Right lobe of liver (tissue), 6 donors: Measurements from ENCODE around the gene ELOVL4. TPM values are rescaled to one million over a fixed set of nuclear protein-coding genes. Genes with fewer than 3 reads are reported as not detected.

Experiments
- ATAC-seq, 4 donors: fragments of 200-7000 bp; cut with Tn5 transposase; one replicate each; pipeline ENCODE4 v1.9.1; 2020; ENCODE audit warnings: mild to moderate bottlenecking in 4 of 4, moderate library complexity in 4 of 4
- DNase-seq, 3 donors: peaks; one replicate each; pipeline ENCODE4 v3.0.0-alpha.2; 2020
- H3K27ac ChIP-seq, 3 donors: fragments of 200-600 bp; one replicate each; pipeline ENCODE4 v1.8.0; 2022
- H3K27me3 ChIP-seq, 2 donors: fragments of 200-600 bp; one replicate each; pipeline ENCODE4 v1.8.0; 2022
- H3K36me3 ChIP-seq, 4 donors: fragments of 200-600 bp; sonication (generic) in 1 of 4; one replicate each; pipeline versions ENCODE4 v1.5.1 to v1.8.0; 2017 to 2022; ENCODE audit warnings: control low read depth in 1 of 4
- H3K4me1 ChIP-seq, 4 donors: fragments of 200-600 bp; sonication (generic) in 1 of 4; one replicate each; pipeline versions ENCODE4 v1.5.1 to v1.8.0; 2017 to 2022; ENCODE audit warnings: control low read depth in 1 of 4
- H3K4me3 ChIP-seq, 3 donors: fragments of 200-600 bp; one replicate each; pipeline ENCODE4 v1.8.0; 2022
- H3K9me3 ChIP-seq, 4 donors: fragments of 200-600 bp; sonication (generic) in 1 of 4; one replicate each; pipeline versions ENCODE4 v1.5.1 to v1.8.0; 2017 to 2022; ENCODE audit warnings: control low read depth in 1 of 4
- POLR2A ChIP-seq: fragments of 450-650 bp; IDR thresholded peaks from one replicate; pipeline ENCODE4 v1.6.1; 2017; ENCODE audit warnings: antibody characterized with exemption, mild to moderate bottlenecking
- WGBS: methylation state at CpG from one replicate; pipeline ENCODE4 v1.1.6; 2018; ENCODE audit warnings: low coverage, low lambda C conversion rate; ENCODE audit not compliant: insufficient coverage; ENCODE audit errors: missing lambda C conversion rate; 5-methylcytosine and 5-hydroxymethylcytosine counted together
- intact Hi-C, 2 donors: fragments of 100-400 bp; cut with DNase I; formaldehyde crosslinking; loops; one replicate each; pipeline versions ENCODE4 v1.11.2 to v1.14.1; 2022
- total RNA-seq, 6 experiments: library from RNA; depleted of rRNA in 2 of 6; stranded (reverse); fragments of >200 nt in 2 of 6; fragmentation: NEBNext Ultra II Directional in 3 of 6; extraction: Animal tissue kit (Norgen Biotek cat#: 25700) in 3 of 6; gene quantifications; one replicate each; pipeline versions ENCODE4 v1.1.0 to v1.2.4, GENCODE V29; 2016 to 2023
- TF ChIP-seq, protein P1 (sequence below), 4 donors: fragments of 200-600 bp in 3 of 4; fragments of 450-650 bp in 1 of 4; IDR thresholded peaks; one replicate each; pipeline versions ENCODE4 v1.5.1 to v1.8.0; 2016 to 2022; ENCODE audit warnings: antibody characterized with exemption in 4 of 4, mild to moderate bottlenecking in 2 of 4
- donor health status: DM: no; HTN: yes; CAD: no.
- donor health status: DM: no; HTN: no; CAD: no.
- donor health status: DM: no; HTN: no; CAD: no.
- donor health status: DM: no; HTN: yes; CAD: no.
- donor health status: DM: no; HTN: yes; CAD: no.

The ELOVL4 gene
- total RNA-seq, 6 experiments from 2014 or later, result 0.07 TPM; not detected in 4

DNA sequence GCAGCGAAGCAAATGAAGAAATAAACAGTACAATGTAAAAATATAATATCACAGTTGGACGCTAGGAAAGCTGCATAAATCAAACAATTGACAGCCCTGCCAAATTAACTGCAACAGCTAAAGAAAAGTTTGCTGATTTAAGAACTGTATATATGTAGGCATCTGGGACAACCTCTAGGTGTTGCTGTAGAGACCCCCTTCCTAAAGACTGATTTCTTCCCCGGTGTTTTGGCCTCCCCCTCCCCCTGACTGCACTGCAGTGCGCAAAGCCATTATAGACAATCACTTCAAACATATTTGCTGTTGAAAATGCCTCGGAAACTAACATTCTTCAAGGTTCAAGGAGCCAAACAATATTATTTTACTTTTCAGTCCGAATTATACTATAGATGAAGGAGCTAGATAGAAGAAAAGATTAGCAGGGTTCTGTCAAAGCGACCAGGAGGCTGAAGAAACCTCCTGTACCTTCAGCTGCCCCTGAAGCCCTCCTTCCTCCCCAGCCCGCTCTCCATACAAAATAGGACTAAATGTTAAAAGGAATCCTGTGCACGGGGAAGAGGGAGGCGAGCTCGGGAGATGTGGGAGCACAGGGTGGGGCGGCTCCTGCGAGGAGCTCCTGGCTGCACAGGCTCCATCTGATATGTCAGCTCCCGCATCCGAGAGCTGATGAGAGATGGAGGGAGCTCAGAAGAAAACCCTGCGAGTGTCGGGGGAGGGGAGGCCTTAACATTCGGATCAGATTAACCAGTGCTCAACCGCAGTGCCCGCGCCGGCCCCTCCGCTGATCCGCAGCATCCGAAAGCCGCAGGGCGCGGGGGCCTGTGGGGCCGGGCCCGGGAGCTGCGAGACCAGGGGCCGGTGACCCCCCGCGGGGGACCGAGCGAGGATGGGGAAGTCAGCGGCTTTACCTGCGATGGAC, 822 bp downstream of the ELOVL4 start:
- Histone ChIP-seq H3K9me3 (no peaks in the 10 kb centered on the region), H3K36me3 (no peaks in the 10 kb centered on the region), H3K27me3 (peaks cover 3 to 19% of the 10 kb centered on the region in 2 donors), H3K27ac (no peak overlapping the region), H3K4me1 (peaks cover 0 to 13% (median 5%) of the 10 kb centered on the region in 4 donors), H3K4me3 (peak overlapping the region; percentile 38 to 54 (median 38))
- TF ChIP-seq, protein P1, sequence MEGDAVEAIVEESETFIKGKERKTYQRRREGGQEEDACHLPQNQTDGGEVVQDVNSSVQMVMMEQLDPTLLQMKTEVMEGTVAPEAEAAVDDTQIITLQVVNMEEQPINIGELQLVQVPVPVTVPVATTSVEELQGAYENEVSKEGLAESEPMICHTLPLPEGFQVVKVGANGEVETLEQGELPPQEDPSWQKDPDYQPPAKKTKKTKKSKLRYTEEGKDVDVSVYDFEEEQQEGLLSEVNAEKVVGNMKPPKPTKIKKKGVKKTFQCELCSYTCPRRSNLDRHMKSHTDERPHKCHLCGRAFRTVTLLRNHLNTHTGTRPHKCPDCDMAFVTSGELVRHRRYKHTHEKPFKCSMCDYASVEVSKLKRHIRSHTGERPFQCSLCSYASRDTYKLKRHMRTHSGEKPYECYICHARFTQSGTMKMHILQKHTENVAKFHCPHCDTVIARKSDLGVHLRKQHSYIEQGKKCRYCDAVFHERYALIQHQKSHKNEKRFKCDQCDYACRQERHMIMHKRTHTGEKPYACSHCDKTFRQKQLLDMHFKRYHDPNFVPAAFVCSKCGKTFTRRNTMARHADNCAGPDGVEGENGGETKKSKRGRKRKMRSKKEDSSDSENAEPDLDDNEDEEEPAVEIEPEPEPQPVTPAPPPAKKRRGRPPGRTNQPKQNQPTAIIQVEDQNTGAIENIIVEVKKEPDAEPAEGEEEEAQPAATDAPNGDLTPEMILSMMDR (IDR thresholded peaks at IDR 0.05), result no peak
- TF ChIP-seq POLR2A, result no peak
- no peak for DNase-seq
- peak; percentile 14 to 46 (median 34) for ATAC-seq
- 5% methylated on average over 23 of the region's 38 CpGs for WGBS
- intact Hi-C loops, result no loop called here

DNA sequence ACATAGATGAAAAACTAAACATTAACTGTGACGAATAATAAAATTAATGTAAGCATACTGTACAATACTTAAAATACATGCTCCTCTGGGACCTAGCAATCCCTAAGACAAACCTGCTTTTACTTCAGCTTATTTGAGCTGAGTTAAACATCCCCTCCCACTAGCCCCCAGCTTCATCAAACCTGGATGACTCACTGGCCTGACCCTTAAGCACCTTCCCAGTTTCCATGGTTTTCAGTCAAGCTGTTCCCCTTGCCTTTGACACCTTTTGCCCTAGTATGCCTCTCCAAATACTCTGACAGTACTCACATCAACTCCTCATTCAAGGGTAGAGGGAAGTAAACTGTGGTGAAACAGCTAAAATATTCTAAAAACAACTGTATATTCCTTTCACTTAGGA, 4.2 kb downstream of the ELOVL4 start:
- 100% methylated on average over 1 of the region's 1 CpG for WGBS
- DNase-seq (no peak), ATAC-seq (no peak)
- Histone ChIP-seq H3K4me3 (no peak overlapping the region), H3K36me3 (no peaks in the 10 kb centered on the region), H3K27ac (no peak overlapping the region), H3K9me3 (no peaks in the 10 kb centered on the region), H3K27me3 (peaks cover 3 to 19% of the 10 kb centered on the region in 2 donors), H3K4me1 (peaks cover 0 to 13% (median 5%) of the 10 kb centered on the region in 4 donors)
- TF ChIP-seq, protein P1 (IDR thresholded peaks at IDR 0.05), result no peak
- no peak for TF ChIP-seq POLR2A
- intact Hi-C loops, result no loop called here

DNA sequence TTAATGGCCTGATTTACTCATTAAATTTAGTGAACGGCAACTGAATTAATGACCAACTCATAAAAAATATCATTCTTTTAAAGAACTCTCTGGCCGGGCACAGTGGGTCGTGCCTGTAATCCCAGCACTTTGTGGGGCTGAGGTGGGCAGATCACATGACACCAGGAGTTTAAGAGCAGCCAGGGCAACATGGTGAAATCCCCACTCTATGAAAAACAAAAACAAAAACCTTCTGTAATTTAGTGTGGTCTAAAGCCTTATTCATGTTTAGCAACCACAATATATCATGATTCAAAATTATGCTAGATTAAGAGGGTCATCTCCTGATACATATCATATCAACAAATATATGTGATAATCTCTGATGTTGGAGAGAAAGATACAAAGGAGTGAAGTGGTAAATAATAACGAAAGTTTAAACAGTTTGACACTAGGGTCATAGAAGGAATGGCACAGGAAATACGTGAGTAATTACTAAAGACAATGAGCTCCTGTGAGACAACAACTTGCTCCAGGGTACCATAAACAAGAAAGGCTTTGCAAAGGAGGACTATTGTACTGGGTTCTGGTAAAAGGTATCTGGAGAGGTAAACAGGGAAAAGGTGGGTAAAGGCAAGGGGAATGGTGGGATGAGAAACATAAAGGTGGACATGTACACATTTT, 5.7 kb downstream of the ELOVL4 start:
- intact Hi-C loops, result no loop called here
- no peak for TF ChIP-seq POLR2A
- TF ChIP-seq, protein P1 (IDR thresholded peaks at IDR 0.05), result no peak
- DNase-seq (no peak), ATAC-seq (no peak)
- H3K36me3 ChIP-seq, result no peaks in the 10 kb centered on the region
- peaks cover 0 to 2% (median under 1%) of the 10 kb centered on the region in 4 donors for H3K4me1 ChIP-seq
- peaks cover 3 to 5% of the 10 kb centered on the region in 2 donors for H3K27me3 ChIP-seq
- H3K9me3 ChIP-seq, result no peaks in the 10 kb centered on the region
- WGBS, result 66% methylated on average over 5 of the region's 5 CpGs
- no peak overlapping the region for H3K27ac ChIP-seq
- H3K4me3 ChIP-seq, result no peak overlapping the region

DNA sequence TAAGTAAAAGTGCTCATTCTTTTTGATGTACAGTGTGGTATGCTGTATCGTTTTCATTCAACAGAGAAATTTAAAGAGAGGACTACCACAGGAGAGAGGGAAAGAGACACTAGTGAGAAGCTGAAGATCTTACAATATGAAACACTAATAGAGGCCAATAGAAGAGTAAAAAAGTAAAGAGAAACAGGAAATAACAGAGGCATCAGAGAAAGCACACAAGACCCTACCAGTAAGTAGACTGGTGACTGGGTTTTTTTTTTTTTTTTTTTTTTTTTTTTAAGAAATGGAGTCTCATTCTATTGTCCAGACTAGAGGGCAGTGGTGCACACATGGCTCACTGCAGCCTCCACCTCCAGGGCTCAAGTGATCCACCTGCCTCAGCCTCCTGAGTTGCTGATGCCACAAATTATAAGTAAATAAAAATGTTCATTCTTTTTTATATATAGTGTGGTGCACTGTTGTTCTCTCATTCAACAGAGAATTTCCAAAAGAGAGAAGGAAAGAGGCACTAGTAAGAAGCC, 18.8 kb downstream of the ELOVL4 start:
- Histone ChIP-seq H3K4me3 (no peak overlapping the region), H3K36me3 (no peaks in the 10 kb centered on the region), H3K27ac (no peak overlapping the region), H3K9me3 (no peaks in the 10 kb centered on the region), H3K27me3 (no peaks in the 10 kb centered on the region), H3K4me1 (no peaks in the 10 kb centered on the region)
- no peak for DNase-seq
- ATAC-seq, result no peak
- TF ChIP-seq POLR2A, result no peak
- intact Hi-C loops, result no loop called here
- WGBS, result 60% methylated on average over 1 of the region's 1 CpG

GRCh38 chr6:79927758-79928157, 19.6 kb downstream of the ELOVL4 start:
- intact Hi-C loops, result no loop called here
- Histone ChIP-seq H3K4me3 (no peak overlapping the region), H3K9me3 (no peaks in the 10 kb centered on the region), H3K27ac (no peak overlapping the region), H3K4me1 (no peaks in the 10 kb centered on the region), H3K36me3 (no peaks in the 10 kb centered on the region), H3K27me3 (no peaks in the 10 kb centered on the region)
- TF ChIP-seq, protein P1 (IDR thresholded peaks at IDR 0.05), result no peak
- no peak for TF ChIP-seq POLR2A
- ATAC-seq, result no peak
- 54% methylated on average over 3 of the region's 3 CpGs for WGBS
- no peak for DNase-seq
